B cell (primary cell): ENCODE data around the gene CCDC116. TPM values are rescaled to one million over a fixed set of nuclear protein-coding genes. Genes with fewer than 3 reads are reported as not detected.
"Not testable (repeated sequence)": the region's sequence is repeated elsewhere in the genome, so short reads cannot be mapped to it uniquely, and the experiment has no call there.

Experiments used
- ATAC-seq: fragments of 200-7000 bp; cut with Tn5 transposase; one replicate; pipeline ENCODE4 v1.10.0; 2021; ENCODE audit warnings: low read depth, mild to moderate bottlenecking, moderate number of reproducible peaks, moderate library complexity
- CTCF ChIA-PET: fragments of 350-600 bp; sonication (Branson Sonifier 250); formaldehyde crosslinking; loops from one replicate; lab custom pipeline; 2021; ENCODE audit warnings: antibody characterized with exemption, inconsistent platforms; lab: Charles Lee
- POLR2A ChIA-PET: fragments of 350-600 bp; sonication (Branson Sonifier 250); formaldehyde crosslinking; loops from one replicate; lab custom pipeline; 2021; ENCODE audit warnings: antibody characterized with exemption; lab: Charles Lee
- DNase-seq: peaks from one replicate; pipeline ENCODE4 v3.0.0; 2013
- H2AFZ ChIP-seq: 2 replicates; pipeline ENCODE4 v1.6.1; 2012; ENCODE audit warnings: mild to moderate bottlenecking, low read depth, low read length; ENCODE audit not compliant: insufficient read depth, poor library complexity, severe bottlenecking
- H3K27ac ChIP-seq, 2 donors: 1 replicate in 1 of 2; 2 replicates in 1 of 2; pipeline ENCODE4 v1.5.1; 2012 to 2013; ENCODE audit warnings: low read length in 2 of 2, mild to moderate bottlenecking in 2 of 2, moderate library complexity in 1 of 2
- H3K27me3 ChIP-seq, 4 experiments: fragments of 200-600 bp in 1 of 4; sonication (generic) in 1 of 4; replicated peaks in 1 of 4; 1 replicate in 2 of 4; 2 replicates in 2 of 4; pipeline versions ENCODE4 v1.6.1 to v1.7.0; 2013 to 2016; ENCODE audit warnings: low read length in 3 of 4, mild to moderate bottlenecking in 2 of 4, mixed read lengths in 1 of 4, moderate library complexity in 1 of 4; ENCODE audit not compliant: insufficient read depth in 4 of 4, control insufficient read depth in 3 of 4; ENCODE audit errors: control extremely low read depth in 1 of 4
- H3K36me3 ChIP-seq, 2 experiments: replicated peaks in 1 of 2; 1 replicate in 1 of 2; 2 replicates in 1 of 2; pipeline versions ENCODE4 v1.6.1 to v1.7.1; 2013; ENCODE audit warnings: low read length in 1 of 2; ENCODE audit not compliant: insufficient read depth in 2 of 2, control insufficient read depth in 1 of 2; ENCODE audit errors: control extremely low read depth in 1 of 2, extremely low read depth in 1 of 2
- H3K4me1 ChIP-seq, 2 donors: fragments of 200-600 bp in 1 of 2; sonication (generic) in 1 of 2; 1 replicate in 1 of 2; 2 replicates in 1 of 2; pipeline versions ENCODE4 v1.5.1 to v1.6.1; 2013 to 2017; ENCODE audit warnings: low read length in 2 of 2; ENCODE audit not compliant: control insufficient read depth in 2 of 2, insufficient read depth in 2 of 2
- H3K4me2 ChIP-seq: replicated peaks from 2 replicates; pipeline ENCODE3; 2012; ENCODE audit warnings: mild to moderate bottlenecking, low read depth, low read length; ENCODE audit not compliant: poor library complexity, severe bottlenecking
- H3K4me3 ChIP-seq, 5 experiments: fragments of 200-600 bp in 1 of 5; sonication (generic) in 1 of 5; 1 replicate in 3 of 5; 2 replicates in 2 of 5; pipeline versions ENCODE4 v1.5.1 to v1.7.0; 2011 to 2016; ENCODE audit warnings: low read length in 4 of 5, mild to moderate bottlenecking in 4 of 5, low read depth in 2 of 5, control low read depth in 1 of 5, moderate library complexity in 1 of 5; ENCODE audit not compliant: insufficient read depth in 1 of 5; ENCODE audit errors: control extremely low read depth in 1 of 5, extremely low read depth in 1 of 5
- H3K79me2 ChIP-seq: fragments of 200-600 bp; sonication (generic); one replicate; pipeline ENCODE4 v1.6.0; 2016; ENCODE audit warnings: low read length; ENCODE audit not compliant: control insufficient read depth, insufficient read depth
- H3K9ac ChIP-seq: fragments of 200-600 bp; sonication (generic); 2 replicates; pipeline ENCODE4 v1.6.1; 2017; ENCODE audit warnings: mild to moderate bottlenecking, low read length, moderate library complexity
- H3K9me3 ChIP-seq, 3 donors: one replicate each; pipeline versions ENCODE4 v1.6.1 to v1.7.1; 2013; ENCODE audit warnings: low read length in 2 of 3; ENCODE audit not compliant: control insufficient read depth in 2 of 3, insufficient read depth in 1 of 3; ENCODE audit errors: control extremely low read depth in 1 of 3
- H4K20me1 ChIP-seq: 2 replicates; pipeline ENCODE4 v1.6.0; 2012; ENCODE audit warnings: mild to moderate bottlenecking, low read length; ENCODE audit not compliant: insufficient read depth, control insufficient read depth, poor library complexity, severe bottlenecking
- H3K27ac Mint-ChIP-seq: one replicate; pipeline ENCODE4 v1.8.0; 2021; ENCODE audit warnings: mixed read lengths
- H3K27me3 Mint-ChIP-seq: one replicate; pipeline ENCODE4 v1.8.0; 2021; ENCODE audit warnings: mixed read lengths
- H3K4me1 Mint-ChIP-seq: one replicate; pipeline ENCODE4 v1.8.0; 2021; ENCODE audit warnings: mixed read lengths
- H3K4me3 Mint-ChIP-seq: one replicate; pipeline ENCODE4 v1.8.0; 2021; ENCODE audit warnings: mixed read lengths
- H3K9me3 Mint-ChIP-seq: one replicate; pipeline ENCODE4 v1.8.0; 2022; ENCODE audit warnings: mixed read lengths; ENCODE audit not compliant: insufficient read depth
- CTCF ChIP-seq: fragments of 200-600 bp; IDR thresholded peaks from one replicate; pipeline ENCODE4 v1.8.0; 2022; ENCODE audit warnings: antibody characterized with exemption, mild to moderate bottlenecking
- EZH2 ChIP-seq: IDR thresholded peaks from 2 replicates; pipeline ENCODE4 v1.6.1; 2012; ENCODE audit warnings: borderline replicate concordance, low read depth, mild to moderate bottlenecking, moderate library complexity, low read length; ENCODE audit not compliant: insufficient read depth, poor library complexity, severe bottlenecking
- WGBS: methylation state at CpG from one replicate; pipeline ENCODE4 v1.1.5; 2013; ENCODE audit warnings: missing lambda C conversion rate; ENCODE audit not compliant: insufficient coverage; 5-methylcytosine and 5-hydroxymethylcytosine counted together
- intact Hi-C: fragments of 100-400 bp; cut with micrococcal nuclease; formaldehyde crosslinking; loops from one replicate; pipeline ENCODE4 v1.10.0; 2022
- polyA plus RNA-seq: library from polyadenylated mRNA; depleted of rRNA; stranded (reverse); fragments of >200 nt; gene quantifications from 2 replicates; pipeline ENCODE4 v1.2.3, GENCODE V29; 2012
- total RNA-seq, 2 donors: library from RNA; stranded (reverse); fragments of 120-200 nt in 1 of 2; gene quantifications; 1 replicate in 1 of 2; 2 replicates in 1 of 2; pipeline versions ENCODE4 v1.2.3 to v1.2.4, GENCODE V29; 2013 to 2022

CCDC116 gene
- total and polyA plus RNA-seq, 2 donors (not counting 1 experiment from before 2014, with no cell fraction given), result 0.52 to 0.55 TPM

DNA sequence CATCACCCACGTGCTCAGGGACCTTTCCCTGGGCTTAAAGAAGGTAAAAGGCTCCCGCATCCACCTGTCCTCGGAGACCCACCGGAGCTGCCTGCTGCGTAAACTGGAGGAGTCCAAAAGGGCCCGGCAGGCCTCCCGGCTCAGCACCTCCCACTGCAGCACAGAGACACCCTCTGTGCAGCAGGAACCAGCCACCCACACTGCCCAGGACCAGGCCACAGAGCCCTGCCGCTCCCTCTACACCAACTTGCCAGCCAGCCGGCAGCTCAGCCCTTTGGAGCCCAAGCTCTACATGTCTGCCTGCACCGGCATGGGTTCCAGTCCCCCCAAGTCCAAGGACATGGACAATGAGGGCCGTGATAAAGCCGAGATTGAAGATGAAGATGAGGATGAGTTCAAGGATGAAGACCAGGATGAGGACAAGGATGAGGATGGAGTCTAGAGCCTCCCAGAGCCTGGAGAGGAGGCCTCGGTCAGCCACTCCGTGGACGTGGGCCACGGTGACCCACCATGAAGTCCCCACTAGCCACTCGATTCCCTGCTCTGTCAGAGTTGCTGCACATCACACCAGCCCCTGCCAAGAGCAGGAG, 4.2 kb downstream of the CCDC116 start:
- intact Hi-C loops, result no loop called here
- no peaks in the 10 kb centered on the region for H3K36me3 ChIP-seq
- H3K4me1 Mint-ChIP-seq, result peaks cover 14% of the 10 kb centered on the region
- H3K4me3 ChIP-seq, result no peak overlapping the region
- H3K27ac ChIP-seq, result no peak overlapping the region
- DNase-seq (no peak), ATAC-seq (no peak)
- 96% methylated on average over 14 of the region's 17 CpGs for WGBS
- peak overlapping the region; percentile 38 for H3K27ac Mint-ChIP-seq
- TF ChIP-seq EZH2 (no peak), CTCF (no peak)
- no peak overlapping the region for H3K4me2 ChIP-seq
- peaks cover 7 to 13% of the 10 kb centered on the region in 2 donors for H3K4me1 ChIP-seq
- no peaks in the 10 kb centered on the region for H3K27me3 Mint-ChIP-seq
- peaks cover 0 to 10% (median 0%) of the 10 kb centered on the region in 3 donors for H3K9me3 ChIP-seq
- POLR2A ChIA-PET, result no interaction called here
- H3K27me3 ChIP-seq, result no peaks in the 10 kb centered on the region
- CTCF ChIA-PET, result interaction anchor here (5.4 kb wide), 1 partner anchor 10 kb away, joined by 23 read pairs; no protein-coding TSS in a partner anchor
- H3K9ac ChIP-seq, result no peak overlapping the region
- H3K9me3 Mint-ChIP-seq, result no peaks in the 10 kb centered on the region
- no peaks in the 10 kb centered on the region for H4K20me1 ChIP-seq
- H3K79me2 ChIP-seq, result no peaks in the 10 kb centered on the region
- no peak overlapping the region for H3K4me3 Mint-ChIP-seq
- H2AFZ ChIP-seq, result no peak overlapping the region

- H3K36me3 ChIP-seq, H3K9me3 Mint-ChIP-seq, H3K79me2 ChIP-seq, ATAC-seq, H3K4me3 ChIP-seq, H3K27me3 Mint-ChIP-seq, H3K27ac ChIP-seq, POLR2A ChIA-PET, H3K27me3 ChIP-seq, DNase-seq, H3K4me2 ChIP-seq, H3K9me3 ChIP-seq, H4K20me1 ChIP-seq, intact Hi-C loops, H2AFZ ChIP-seq, H3K27ac Mint-ChIP-seq, H3K9ac ChIP-seq, H3K4me3 Mint-ChIP-seq: not testable (repeated sequence)
- H3K4me1 Mint-ChIP-seq, result peaks cover 16% of the 10 kb centered on the region
- CTCF ChIA-PET, result interaction anchor here (5.4 kb wide), 1 partner anchor 9 kb away, joined by 23 read pairs; no protein-coding TSS in a partner anchor
- no CpG with 5 or more reads among the region's 2 CpGs for WGBS
- H3K4me1 ChIP-seq, result peaks cover 8 to 12% of the 10 kb centered on the region in 2 donors
Measured at GRCh38 chr22:21637450-21637849, 4.9 kb downstream of the CCDC116 start.
